Nasal cavity respiratory epithelium epithelial cell of viscerocranial mucosa (primary cell): ENCODE results near the gene CYP4F3. TPM values are rescaled to one million over a fixed set of nuclear protein-coding genes. Genes with fewer than 3 reads are reported as not detected.

Experiments used
- total RNA-seq: library from RNA; depleted of rRNA; stranded (reverse); fragments of >200 nt; gene quantifications from 2 replicates; pipeline ENCODE4 v1.2.3, GENCODE V29; 2014

Gene CYP4F3
- total RNA-seq: 1.0 and 1.4 TPM in 2 replicates

GRCh38 chr19:15640294-15640903 is at the start of gene CYP4F3:
Gene CYP4F3 (plus strand): TSS chr19:15640897. CDS start chr19:15641416, 519 bp downstream.

GRCh38 chr19:15614507-15615379 is 26.0 kb upstream of the CYP4F3 start, which contains the start of gene CYP4F8:
Gene CYP4F8 (plus strand): TSS chr19:15615218. CDS start chr19:15615617, 399 bp downstream.

GRCh38 chr19:15672580-15673175 is 32.0 kb downstream of the CYP4F3 start, which contains the start of gene CYP4F12:
Gene CYP4F12 (plus strand): TSS chr19:15673087. CDS start chr19:15673530, 443 bp downstream.

Other genes with a start within 250 kb of the CYP4F3 start
- 71.4 and 90.1 TPM in 2 replicates for gene AKAP8L, start 221.9 kb upstream of the CYP4F3 start, total RNA-seq
- gene WIZ, start 190.9 kb upstream of the CYP4F3 start, total RNA-seq: 6.2 and 17.6 TPM in 2 replicates
- not detected in 2 replicates for gene RASAL3, start 176.4 kb upstream of the CYP4F3 start, total RNA-seq
- not detected in 2 replicates for gene PGLYRP2, start 161.4 kb upstream of the CYP4F3 start, total RNA-seq
- gene CYP4F22, start 132.4 kb upstream of the CYP4F3 start, total RNA-seq: under 0.01 TPM in 1 of 2 replicates, not detected in the other
- gene CYP4F8, start 25.7 kb upstream of the CYP4F3 start, total RNA-seq: not detected in 2 replicates
- 0.34 and 2.3 TPM in 2 replicates for gene CYP4F12, start 32.2 kb downstream of the CYP4F3 start, total RNA-seq
- gene OR10H2, start 87.1 kb downstream of the CYP4F3 start, total RNA-seq: not detected in 2 replicates
- not detected in 2 replicates for gene OR10H3, start 97.1 kb downstream of the CYP4F3 start, total RNA-seq
- not detected in 2 replicates for gene OR10H5, start 146.8 kb downstream of the CYP4F3 start, total RNA-seq
- gene OR10H1, start 174.8 kb downstream of the CYP4F3 start, total RNA-seq: not detected in 2 replicates